ENCODE measurements around the gene BRCA1.

Gene BRCA1

GRCh38 chr17:43025290-43025657, 99.9 kb downstream of the BRCA1 start:
- no peak for DNase-seq (ENCODE audit: low read depth in 3 of 3)

- DNase-seq (ENCODE audit: low read depth in 3 of 3) = peak; percentile 49 to 77 (median 60)
Measured at GRCh38 chr17:43024407-43025289, 100.5 kb downstream of the BRCA1 start, which contains the start of gene RND2. TSS of gene RND2 (plus strand) at chr17:43025231. CDS start at chr17:43025348, 117 bp downstream.

- peak in 2 of 3 experiments; percentile 51 to 65 for DNase-seq (ENCODE audit: low read depth in 3 of 3)
Measured at GRCh38 chr17:43021741-43022512, 103.2 kb downstream of the BRCA1 start, which contains the start of gene VAT1. TSS of gene VAT1 (minus strand) at chr17:43022385. CDS start at chr17:43022322, 63 bp downstream.

GRCh38 chr17:43020789-43021740, 104.1 kb downstream of the BRCA1 start:
- no peak for DNase-seq (ENCODE audit: low read depth in 3 of 3)

- DNase-seq (ENCODE audit: low read depth in 3 of 3) = no peak
Measured at GRCh38 chr17:43020030-43020621, 105.0 kb downstream of the BRCA1 start.

- no peak for DNase-seq (ENCODE audit: low read depth in 3 of 3)
Measured at GRCh38 chr17:43019418-43019817, 105.7 kb downstream of the BRCA1 start.

- no peak for DNase-seq (ENCODE audit: low read depth in 3 of 3)
Measured at GRCh38 chr17:43018932-43019331, 106.2 kb downstream of the BRCA1 start.

- DNase-seq (ENCODE audit: low read depth in 3 of 3) = no peak
Measured at GRCh38 chr17:43018008-43018853, 106.9 kb downstream of the BRCA1 start.

- DNase-seq (ENCODE audit: low read depth in 3 of 3) = no peak
Measured at GRCh38 chr17:43016216-43016615, 108.9 kb downstream of the BRCA1 start.

- no peak for DNase-seq (ENCODE audit: low read depth in 3 of 3)
Measured at GRCh38 chr17:43015579-43015978, 109.6 kb downstream of the BRCA1 start.

- no peak for DNase-seq (ENCODE audit: low read depth in 3 of 3)
Measured at GRCh38 chr17:43014649-43015542, 110.3 kb downstream of the BRCA1 start.

GRCh38 chr17:43014020-43014648, 111.0 kb downstream of the BRCA1 start:
- no peak for DNase-seq (ENCODE audit: low read depth in 3 of 3)

GRCh38 chr17:43013296-43013695, 111.9 kb downstream of the BRCA1 start:
- DNase-seq (ENCODE audit: low read depth in 3 of 3) = no peak

GRCh38 chr17:43011728-43012472, 113.3 kb downstream of the BRCA1 start:
- DNase-seq (ENCODE audit: low read depth in 3 of 3) = no peak

- DNase-seq (ENCODE audit: low read depth in 3 of 3) = no peak
Measured at GRCh38 chr17:43010667-43011308, 114.4 kb downstream of the BRCA1 start.

GRCh38 chr17:43006639-43007551, 118.3 kb downstream of the BRCA1 start, which contains the start of gene IFI35:
TSS of gene IFI35 (plus strand) at chr17:43006784. CDS start at chr17:43006948, 164 bp downstream.
- DNase-seq (ENCODE audit: low read depth in 3 of 3) = peak; percentile 71 to 83 (median 72)

All from stimulated activated CD4-positive, alpha-beta T cell treated with anti-CD3 and anti-CD28 coated beads, TNF-alpha, amount 100 ng/mL, for 24 hours (primary cell).